H9 (cell line): ENCODE results near the gene TBC1D30. TPM values are rescaled to one million over a fixed set of nuclear protein-coding genes. Genes with fewer than 3 reads are reported as not detected.

Source experiments
- DNase-seq: peaks from one replicate; pipeline ENCODE4 v3.0.0-alpha.2; 2017
- H2AFZ ChIP-seq: one replicate; pipeline ENCODE4 v1.6.1; 2013; ENCODE audit warnings: mild to moderate bottlenecking, low read length, control low read depth, moderate library complexity
- H2AK5ac ChIP-seq: 2 replicates; pipeline ENCODE4 v1.6.1; 2013; ENCODE audit warnings: low read length, control low read depth, mixed read lengths; ENCODE audit not compliant: insufficient read length
- H2BK120ac ChIP-seq: one replicate; pipeline ENCODE4 v1.6.1; 2013; ENCODE audit warnings: low read depth, mild to moderate bottlenecking, low read length, control low read depth, inconsistent platforms; ENCODE audit not compliant: poor library complexity, severe bottlenecking
- H2BK12ac ChIP-seq: 2 replicates; pipeline ENCODE4 v1.6.1; 2013; ENCODE audit warnings: low read length, control low read depth, mixed read lengths, low read depth; ENCODE audit not compliant: insufficient read length
- H2BK15ac ChIP-seq: 2 replicates; pipeline ENCODE4 v1.6.1; 2013; ENCODE audit warnings: low read depth, low read length, control low read depth
- H2BK20ac ChIP-seq: one replicate; pipeline ENCODE4 v1.6.1; 2013; ENCODE audit warnings: low read depth, mild to moderate bottlenecking, low read length, control low read depth, inconsistent platforms; ENCODE audit not compliant: poor library complexity, severe bottlenecking
- H2BK5ac ChIP-seq: 2 replicates; pipeline ENCODE4 v1.6.1; 2013; ENCODE audit warnings: low read length, control low read depth, mixed read lengths; ENCODE audit not compliant: insufficient read length
- H3K14ac ChIP-seq: 2 replicates; pipeline ENCODE4 v1.6.1; 2013; ENCODE audit warnings: low read length, control low read depth; ENCODE audit not compliant: insufficient read depth
- H3K18ac ChIP-seq: 2 replicates; pipeline ENCODE4 v1.6.1; 2013; ENCODE audit warnings: low read depth, mild to moderate bottlenecking, mixed read lengths, low read length, control low read depth; ENCODE audit not compliant: insufficient read length
- H3K23ac ChIP-seq: 2 replicates; pipeline ENCODE4 v1.6.1; 2013; ENCODE audit warnings: low read length, control low read depth, mixed read lengths, low read depth; ENCODE audit not compliant: insufficient read length
- H3K23me2 ChIP-seq: 2 replicates; pipeline ENCODE4 v1.6.1; 2013; ENCODE audit warnings: low read depth, mild to moderate bottlenecking, mixed read lengths, low read length, control low read depth; ENCODE audit not compliant: insufficient read length, poor library complexity, severe bottlenecking
- H3K27ac ChIP-seq: 2 replicates; pipeline ENCODE4 v1.5.1; 2013; ENCODE audit warnings: low read length, control low read depth, mixed read lengths, low read depth; ENCODE audit not compliant: insufficient read length
- H3K27me3 ChIP-seq: 2 replicates; pipeline ENCODE4 v1.6.1; 2013; ENCODE audit warnings: low read length, control low read depth, inconsistent platforms; ENCODE audit not compliant: insufficient read depth
- H3K4ac ChIP-seq: 2 replicates; pipeline ENCODE4 v1.6.1; 2013; ENCODE audit warnings: low read depth, mild to moderate bottlenecking, control low read depth, inconsistent platforms, low read length, moderate library complexity
- H3K4me1 ChIP-seq: 2 replicates; pipeline ENCODE4 v1.6.1; 2013; ENCODE audit warnings: low read length, control low read depth, inconsistent platforms; ENCODE audit not compliant: insufficient read depth
- H3K4me2 ChIP-seq: 2 replicates; pipeline ENCODE4 v1.6.1; 2013; ENCODE audit warnings: low read length, control low read depth, mixed read lengths; ENCODE audit not compliant: insufficient read length, insufficient read depth
- H3K56ac ChIP-seq: 2 replicates; pipeline ENCODE4 v1.6.1; 2013; ENCODE audit warnings: low read depth, mild to moderate bottlenecking, mixed read lengths, low read length, control low read depth; ENCODE audit not compliant: insufficient read length
- H3K79me1 ChIP-seq: 2 replicates; pipeline ENCODE4 v1.6.1; 2013; ENCODE audit warnings: low read depth, mild to moderate bottlenecking, moderate library complexity, low read length, control low read depth, inconsistent platforms; ENCODE audit not compliant: insufficient read depth, poor library complexity, severe bottlenecking
- H3K79me2 ChIP-seq: 2 replicates; pipeline ENCODE4 v1.6.1; 2013; ENCODE audit warnings: low read length, control low read depth, inconsistent platforms; ENCODE audit not compliant: insufficient read depth
- H3K9ac ChIP-seq: 2 replicates; pipeline ENCODE4 v1.6.1; 2013; ENCODE audit warnings: low read length, control low read depth, mixed read lengths; ENCODE audit not compliant: insufficient read length; ENCODE audit errors: extremely low read depth
- H3K9me3 ChIP-seq: one replicate; pipeline ENCODE4 v1.6.1; 2013; ENCODE audit warnings: low read depth, low read length, inconsistent platforms; ENCODE audit not compliant: control insufficient read depth
- H3T11ph ChIP-seq: one replicate; pipeline ENCODE4 v1.6.1; 2013; ENCODE audit warnings: mild to moderate bottlenecking, low read length, control low read depth, inconsistent platforms
- H4K20me1 ChIP-seq: one replicate; pipeline ENCODE4 v1.6.1; 2013; ENCODE audit not compliant: control insufficient read depth, insufficient read length, insufficient read depth
- H4K5ac ChIP-seq: 2 replicates; pipeline ENCODE4 v1.6.1; 2013; ENCODE audit warnings: low read depth, mild to moderate bottlenecking, mixed read lengths, low read length, control low read depth; ENCODE audit not compliant: insufficient read length
- H4K8ac ChIP-seq: replicated peaks from 2 replicates; pipeline ENCODE4 v1.6.1; 2013; ENCODE audit warnings: low read length, control low read depth, mixed read lengths, low read depth; ENCODE audit not compliant: insufficient read length
- H4K91ac ChIP-seq: 2 replicates; pipeline ENCODE4 v1.6.1; 2013; ENCODE audit warnings: low read depth, mild to moderate bottlenecking, moderate library complexity, mixed read lengths, low read length, control low read depth; ENCODE audit not compliant: insufficient read length
- H3K27ac Mint-ChIP-seq, 3 experiments: 2 replicates in 2 of 3; 3 replicates in 1 of 3; pipeline ENCODE4 v1.8.0; 2020 to 2021; ENCODE audit warnings: mixed read lengths in 3 of 3, mild to moderate bottlenecking in 1 of 3, moderate library complexity in 1 of 3
- H3K27me3 Mint-ChIP-seq: 2 replicates; pipeline ENCODE4 v1.8.0; 2021; ENCODE audit warnings: low read depth, mild to moderate bottlenecking, moderate library complexity, mixed read lengths
- H3K36me3 Mint-ChIP-seq, 3 experiments: 2 replicates in 2 of 3; 3 replicates in 1 of 3; pipeline ENCODE4 v1.8.0; 2020 to 2021; ENCODE audit warnings: low read depth in 3 of 3, mixed read lengths in 3 of 3; ENCODE audit not compliant: insufficient read depth in 1 of 3
- H3K4me1 Mint-ChIP-seq, 2 experiments: 2 replicates each; pipeline ENCODE4 v1.8.0; 2020; ENCODE audit warnings: mixed read lengths in 2 of 2
- H3K4me3 Mint-ChIP-seq, 2 experiments: 2 replicates in 1 of 2; 3 replicates in 1 of 2; pipeline ENCODE4 v1.8.0; 2020 to 2021; ENCODE audit warnings: mild to moderate bottlenecking in 2 of 2, mixed read lengths in 2 of 2, moderate library complexity in 1 of 2
- H3K9me3 Mint-ChIP-seq, 2 experiments: 2 replicates in 1 of 2; 3 replicates in 1 of 2; pipeline ENCODE4 v1.8.0; 2020; ENCODE audit warnings: mild to moderate bottlenecking in 2 of 2, mixed read lengths in 2 of 2, moderate library complexity in 1 of 2
- WGBS: extraction: QIAGEN DNeasy Blood & Tissue Kit; methylation state at CpG from one replicate; pipeline ENCODE4 v1.1.7; 2013; ENCODE audit warnings: missing lambda C conversion rate, low lambda C conversion rate, mixed read lengths; ENCODE audit not compliant: insufficient read length; ENCODE audit errors: extremely low coverage; 5-methylcytosine and 5-hydroxymethylcytosine counted together
- total RNA-seq: library from RNA; stranded (reverse); gene quantifications from 2 replicates; pipeline ENCODE4 v1.2.1, GENCODE V29; 2021
- TF ChIP-seq, protein P1 (sequence below): fragments of 200-600 bp; sonication (generic); conservative IDR thresholded peaks from 3 replicates; pipeline ENCODE4 v1.8.0; 2021; ENCODE audit warnings: antibody characterized with exemption, mild to moderate bottlenecking

TBC1D30 gene
- total RNA-seq, 1 experiment from 2014 or later: 1.6 TPM

DNA sequence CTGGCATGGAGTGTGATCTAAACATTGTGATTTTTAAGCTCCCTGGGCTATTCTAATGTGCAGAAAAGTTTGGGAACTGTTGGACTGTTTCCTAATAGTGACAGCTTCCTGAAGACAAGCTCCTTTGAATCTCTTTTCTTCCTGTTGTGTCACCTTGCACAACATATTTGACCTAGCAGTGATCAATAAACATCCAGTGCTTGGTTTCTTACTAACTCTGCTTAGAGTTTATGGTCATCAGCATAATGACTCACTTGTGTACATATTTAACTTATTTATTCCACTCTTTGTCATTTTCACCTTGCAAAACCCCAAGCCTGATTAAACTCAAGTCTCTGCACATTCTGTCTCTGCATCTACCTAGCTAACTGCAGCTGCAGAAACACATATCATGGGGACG lies 27.3 kb upstream of the TBC1D30 start:
- Mint-ChIP-seq H3K9me3 (no peaks in the 10 kb centered on the region; a peak in 1 of 5 replicates), H3K4me3 (no peak overlapping the region), H3K27ac (no peak overlapping the region), H3K36me3 (no peaks in the 10 kb centered on the region; a peak in 1 of 7 replicates), H3K27me3 (no peaks in the 10 kb centered on the region; the same call in 1 of the 2 replicates), H3K4me1 (peaks cover 4 to 8% of the 10 kb centered on the region in 2 experiments)
- Histone ChIP-seq H2BK120ac (no peak overlapping the region), H3K27me3 (no peaks in the 10 kb centered on the region), H3K4me2 (no peak overlapping the region), H2BK15ac (no peak overlapping the region), H3K79me2 (no peaks in the 10 kb centered on the region), H3K23ac (no peak overlapping the region), H4K20me1 (no peaks in the 10 kb centered on the region), H3K27ac (no peak overlapping the region), H3K9ac (no peak overlapping the region), H3K14ac (no peak overlapping the region), H2BK5ac (no peak overlapping the region), H3T11ph (no peak overlapping the region), H3K4me1 (no peaks in the 10 kb centered on the region), H4K8ac (no peak overlapping the region), H3K23me2 (no peaks in the 10 kb centered on the region), H3K18ac (no peak overlapping the region), H3K79me1 (no peaks in the 10 kb centered on the region), H3K4ac (no peak overlapping the region), H2AK5ac (no peak overlapping the region), H4K5ac (no peak overlapping the region), H3K9me3 (no peaks in the 10 kb centered on the region), H2BK20ac (no peak overlapping the region), H2AFZ (no peak overlapping the region), H4K91ac (no peak overlapping the region), H3K56ac (no peak overlapping the region), H2BK12ac (no peak overlapping the region)
- no peak for DNase-seq
- no CpG with 5 or more reads among the region's 1 CpG for WGBS
- TF ChIP-seq, protein P1, sequence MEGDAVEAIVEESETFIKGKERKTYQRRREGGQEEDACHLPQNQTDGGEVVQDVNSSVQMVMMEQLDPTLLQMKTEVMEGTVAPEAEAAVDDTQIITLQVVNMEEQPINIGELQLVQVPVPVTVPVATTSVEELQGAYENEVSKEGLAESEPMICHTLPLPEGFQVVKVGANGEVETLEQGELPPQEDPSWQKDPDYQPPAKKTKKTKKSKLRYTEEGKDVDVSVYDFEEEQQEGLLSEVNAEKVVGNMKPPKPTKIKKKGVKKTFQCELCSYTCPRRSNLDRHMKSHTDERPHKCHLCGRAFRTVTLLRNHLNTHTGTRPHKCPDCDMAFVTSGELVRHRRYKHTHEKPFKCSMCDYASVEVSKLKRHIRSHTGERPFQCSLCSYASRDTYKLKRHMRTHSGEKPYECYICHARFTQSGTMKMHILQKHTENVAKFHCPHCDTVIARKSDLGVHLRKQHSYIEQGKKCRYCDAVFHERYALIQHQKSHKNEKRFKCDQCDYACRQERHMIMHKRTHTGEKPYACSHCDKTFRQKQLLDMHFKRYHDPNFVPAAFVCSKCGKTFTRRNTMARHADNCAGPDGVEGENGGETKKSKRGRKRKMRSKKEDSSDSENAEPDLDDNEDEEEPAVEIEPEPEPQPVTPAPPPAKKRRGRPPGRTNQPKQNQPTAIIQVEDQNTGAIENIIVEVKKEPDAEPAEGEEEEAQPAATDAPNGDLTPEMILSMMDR: no peak
